GM21526 (cell line): ENCODE results near the gene C1orf198.
"Not testable (repeated sequence)": the region's sequence is repeated elsewhere in the genome, so short reads cannot be mapped to it uniquely, and the experiment has no call there.

Source experiments
- ATAC-seq: cut with Tn5 transposase; IDR thresholded peaks from one replicate; pipeline ENCODE4 v1.9.1; 2021; ENCODE audit warnings: moderate library complexity; ENCODE audit not compliant: unreplicated experiment, low FRiP score

The C1orf198 gene

DNA sequence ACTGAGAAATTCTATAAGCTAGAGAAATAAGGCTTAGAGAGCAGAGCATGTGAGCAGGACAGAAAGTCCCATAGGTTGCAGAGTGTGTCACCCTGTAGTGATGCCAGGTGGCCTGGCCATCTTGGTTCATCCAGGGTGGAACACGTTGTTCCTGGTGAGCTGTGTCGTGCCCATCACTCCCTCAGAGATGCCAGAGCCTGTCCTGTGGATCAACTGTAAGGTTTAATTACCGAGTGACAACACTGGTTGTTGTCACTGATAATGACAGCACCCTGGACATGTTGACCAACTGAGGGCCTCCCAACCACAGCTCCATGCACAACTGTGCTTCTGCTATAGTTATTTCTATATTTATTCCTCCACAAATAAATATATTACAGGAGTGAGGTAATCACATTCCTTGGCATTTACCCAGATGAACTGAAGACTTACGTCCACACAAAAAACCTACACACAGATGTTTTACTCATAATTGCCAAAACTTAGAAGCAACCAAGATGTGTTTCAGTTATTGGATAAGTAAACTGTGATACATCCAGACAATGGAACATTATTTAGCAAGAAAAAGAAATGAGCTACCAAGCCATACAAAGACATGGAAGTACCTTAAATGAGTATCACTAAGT is 6.2 kb downstream of the C1orf198 start:
- no peak for ATAC-seq

DNA sequence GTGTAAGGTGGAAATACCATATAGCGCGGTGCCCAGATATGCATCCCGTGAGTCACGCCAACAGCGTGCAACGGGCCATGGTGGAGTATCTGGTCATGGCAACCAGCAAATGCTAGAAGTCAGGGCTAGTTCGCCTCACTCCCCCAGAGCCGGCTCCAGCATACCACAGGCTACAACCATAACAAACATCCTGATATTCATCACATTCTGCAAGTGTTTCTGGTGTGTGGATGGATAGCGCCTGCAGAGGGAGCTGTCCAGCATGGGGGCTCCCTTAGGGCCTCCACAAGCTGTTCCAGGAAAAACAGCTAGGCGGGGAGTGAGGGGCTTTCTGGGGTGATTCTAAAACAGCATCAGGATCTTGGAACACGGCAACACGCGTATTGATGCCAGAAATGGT is 6.8 kb downstream of the C1orf198 start:
- ATAC-seq: no peak

- ATAC-seq: no peak
Observed at GRCh38 chr1:230860617-230861384, 7.5 kb downstream of the C1orf198 start.

GRCh38 chr1:230858918-230859729 is 9.2 kb downstream of the C1orf198 start:
- ATAC-seq: no peak

DNA sequence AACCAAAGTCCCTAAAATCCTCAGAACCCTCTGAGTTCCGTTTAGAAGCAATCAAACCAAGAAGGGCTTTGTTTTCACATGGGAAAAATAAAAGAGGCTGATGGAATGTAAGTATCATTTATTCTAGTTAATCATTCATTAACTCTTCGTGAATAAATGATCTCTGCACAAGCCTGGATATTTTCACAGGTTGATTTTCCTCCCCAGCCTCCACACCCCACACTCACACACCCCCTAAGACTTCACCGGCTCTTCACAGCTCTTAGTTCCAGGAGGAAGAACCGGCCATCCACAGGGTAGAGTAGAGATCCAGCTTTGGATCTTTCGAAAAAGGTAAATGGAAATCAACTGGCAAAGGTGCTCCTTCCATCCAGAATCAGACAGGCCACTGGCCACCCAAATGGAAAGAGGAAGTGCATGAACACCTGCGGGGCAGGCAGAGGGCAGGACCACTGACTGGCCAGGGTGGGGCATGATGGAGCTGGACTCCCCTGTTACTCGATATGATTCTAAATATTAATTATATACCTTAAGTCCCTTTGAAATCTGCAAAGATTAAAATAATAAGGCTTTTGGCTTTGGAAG is 10.0 kb downstream of the C1orf198 start:
- no peak for ATAC-seq

DNA sequence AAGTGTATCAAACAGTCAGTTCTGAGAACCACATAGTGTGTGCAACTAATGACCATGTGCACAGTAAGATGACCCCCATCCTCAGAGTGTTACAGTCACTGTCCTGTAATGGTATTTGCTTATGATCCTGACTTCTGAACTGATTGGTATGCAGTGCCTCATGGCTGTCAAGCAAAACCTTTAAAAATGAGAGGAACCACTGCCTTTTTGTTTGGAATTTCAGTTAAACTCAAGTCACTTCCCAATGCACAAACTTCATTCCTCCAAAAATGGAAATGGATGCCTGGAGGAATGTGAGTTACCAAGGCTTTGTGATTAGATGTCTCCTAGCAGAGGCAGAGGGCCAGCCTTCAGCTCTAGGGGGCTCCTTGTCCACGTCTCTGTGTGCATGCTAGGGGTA is 10.5 kb downstream of the C1orf198 start:
- ATAC-seq: no peak

- no peak for ATAC-seq
Observed at GRCh38 chr1:230857077-230857476, 11.2 kb downstream of the C1orf198 start.

DNA sequence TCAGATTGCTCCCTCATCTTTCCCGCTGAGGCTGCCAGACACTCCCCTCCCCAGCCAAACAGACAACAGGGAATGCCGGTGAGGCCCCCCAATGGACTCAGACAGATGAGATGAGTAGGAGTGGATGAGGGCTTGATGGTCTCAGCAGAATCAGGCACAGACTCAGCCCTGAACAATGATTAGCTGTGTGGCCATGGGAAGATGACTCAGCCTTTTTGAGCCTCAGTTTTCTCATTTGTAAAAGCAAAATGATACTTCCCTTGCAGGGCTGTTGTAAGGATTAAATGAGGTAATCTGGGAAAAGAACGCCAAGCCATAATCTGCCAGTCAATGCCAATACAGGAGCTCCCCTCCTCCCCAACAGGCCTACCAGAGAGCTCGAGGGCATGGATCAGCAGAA is 12.4 kb downstream of the C1orf198 start:
- ATAC-seq: no peak

- ATAC-seq: no peak
Observed at GRCh38 chr1:230854423-230854822, 13.9 kb downstream of the C1orf198 start.

- ATAC-seq: no peak
Observed at GRCh38 chr1:230853731-230854130, 14.6 kb downstream of the C1orf198 start.

GRCh38 chr1:230852959-230853358 is 15.4 kb downstream of the C1orf198 start:
- no peak for ATAC-seq

DNA sequence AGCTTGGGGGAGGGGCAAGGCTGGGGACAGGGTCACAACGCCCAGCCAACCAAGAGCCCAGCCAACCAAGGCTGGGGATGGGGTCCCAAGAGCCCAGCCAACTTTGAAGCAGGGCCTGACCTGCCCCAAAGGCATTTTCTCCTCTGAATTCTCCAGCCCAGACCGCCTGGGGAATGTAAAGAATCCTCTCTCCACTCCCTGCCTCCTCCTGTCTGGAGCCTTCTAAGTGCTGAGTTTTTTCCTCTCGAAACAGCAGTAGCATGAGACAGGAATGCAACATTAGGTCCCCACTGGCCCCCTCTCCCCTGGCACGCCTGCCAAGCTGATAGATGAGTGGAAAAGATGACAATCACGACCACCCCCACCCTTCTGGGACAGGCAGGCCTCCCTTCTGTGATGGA is 17.0 kb downstream of the C1orf198 start:
- ATAC-seq: no peak

- ATAC-seq: no peak
Observed at GRCh38 chr1:230850547-230850946, 17.8 kb downstream of the C1orf198 start.

DNA sequence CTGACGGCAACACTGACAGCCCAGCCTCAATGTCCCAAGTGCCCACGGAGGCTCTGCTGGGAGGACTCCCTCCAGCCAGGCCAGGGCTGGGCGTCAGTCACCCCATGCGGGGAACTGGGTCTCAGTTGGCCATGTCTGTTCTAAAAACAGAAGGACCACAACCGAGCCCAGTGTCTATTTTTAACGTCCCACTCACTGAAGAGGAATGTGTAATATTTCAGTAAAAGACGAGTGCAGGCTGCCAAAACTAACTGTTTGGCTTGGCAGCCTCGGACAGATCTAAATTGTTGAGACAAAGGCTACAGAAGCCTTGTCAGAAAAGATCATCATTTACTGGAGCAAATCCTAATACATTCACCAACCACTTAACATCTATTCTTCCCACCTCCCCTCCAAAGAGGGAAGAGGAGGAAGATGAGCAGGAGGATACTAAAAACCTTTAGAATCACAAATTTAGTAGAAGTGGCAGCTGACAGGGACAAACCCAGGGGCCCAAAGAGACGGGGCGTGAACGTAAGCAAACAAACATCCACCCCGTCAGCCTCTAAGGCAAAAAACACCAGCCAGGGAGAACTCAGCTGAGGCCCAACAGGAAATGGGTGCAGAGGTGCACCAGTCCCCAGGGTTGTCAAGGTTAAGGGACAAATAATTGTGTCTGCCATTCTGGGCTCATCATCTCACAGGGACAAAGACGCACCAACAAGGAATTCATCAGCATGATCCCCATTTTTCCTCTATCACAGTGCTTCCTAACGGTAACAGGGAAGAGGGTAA is 18.7 kb downstream of the C1orf198 start:
- no peak for ATAC-seq

DNA sequence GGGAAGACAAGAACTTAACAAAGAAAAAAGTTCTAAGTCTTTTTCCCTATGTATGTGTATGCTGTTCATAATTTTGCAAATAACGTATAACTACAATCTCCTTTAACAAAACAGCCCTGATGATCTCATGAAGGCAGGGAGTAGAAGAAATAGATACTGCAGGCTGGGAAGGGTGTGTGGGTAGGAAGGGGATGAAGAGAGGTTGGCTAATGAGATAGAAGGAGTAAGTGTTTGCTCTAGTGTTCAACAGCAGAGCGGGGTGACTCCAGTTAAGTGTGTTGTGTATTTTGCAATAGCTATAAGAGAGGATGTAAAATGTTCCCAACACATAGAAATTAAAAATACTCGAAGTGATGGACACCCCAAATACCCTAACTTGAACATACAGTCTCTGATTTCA is 20.1 kb downstream of the C1orf198 start:
- ATAC-seq: no peak

DNA sequence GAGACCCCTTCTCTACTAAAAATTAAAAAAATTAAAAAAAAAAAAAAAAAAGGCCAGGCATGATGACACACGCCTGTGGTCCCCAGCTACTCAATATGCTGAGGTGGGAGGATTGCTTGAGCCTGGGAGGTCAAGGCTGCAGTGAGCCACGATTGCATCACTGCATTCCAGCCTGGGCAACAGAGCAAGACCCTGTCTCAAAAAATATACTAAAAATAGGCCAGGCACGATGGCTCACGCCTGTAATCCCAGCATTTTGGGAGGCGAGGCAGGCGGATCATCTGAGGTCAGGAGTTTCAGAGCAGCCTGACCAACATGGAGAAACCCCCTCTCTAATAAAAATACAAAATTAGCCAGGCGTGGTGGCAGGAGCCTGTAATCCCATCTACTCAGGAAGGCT is 23.1 kb downstream of the C1orf198 start:
- ATAC-seq: not testable (repeated sequence)

GRCh38 chr1:230844561-230844960 is 23.8 kb downstream of the C1orf198 start:
- no peak for ATAC-seq

- no peak for ATAC-seq
Observed at GRCh38 chr1:230843503-230844309, 24.6 kb downstream of the C1orf198 start.

DNA sequence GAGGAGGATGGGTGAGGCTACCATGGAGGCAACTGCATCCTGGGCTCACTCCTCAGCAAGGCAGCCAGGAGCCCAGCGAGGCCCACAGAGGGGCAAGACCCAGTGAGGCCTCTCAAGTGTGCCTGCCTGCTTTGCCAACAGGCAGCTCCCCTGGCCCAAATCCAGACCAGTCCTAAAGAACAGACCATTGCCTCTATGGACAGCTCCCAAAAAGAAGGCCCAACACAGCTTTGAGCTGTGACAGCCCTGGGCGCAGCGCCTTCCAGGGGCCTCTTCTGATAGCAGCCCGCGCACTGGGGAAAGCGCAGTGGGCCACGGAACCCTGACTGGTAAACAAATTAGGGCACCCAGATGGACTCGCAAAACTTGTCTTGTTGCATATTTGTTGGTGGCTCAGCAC is 25.5 kb downstream of the C1orf198 start:
- ATAC-seq: no peak

- no peak for ATAC-seq
Observed at GRCh38 chr1:230839173-230839572, 29.1 kb downstream of the C1orf198 start.
